Peyer's patch (tissue), 4 donors: ENCODE measurements around the gene PTPN2. TPM values are rescaled to one million over a fixed set of nuclear protein-coding genes. Genes with fewer than 3 reads are reported as not detected.
A peak's percentile ranks its signal among the peaks of the same experiment; 100 is the strongest.

Experiments
- DNase-seq, 3 donors: peaks; one replicate each; pipeline ENCODE4 v3.0.0-alpha.2; 2017 to 2019
- H3K27ac ChIP-seq, 4 donors: fragments of 200-600 bp; sonication (generic); one replicate each; pipeline ENCODE4 v1.5.1; 2016 to 2019
- H3K27me3 ChIP-seq, 2 donors: fragments of 200-600 bp; sonication (generic); one replicate each; pipeline ENCODE4 v1.5.1; 2019
- H3K36me3 ChIP-seq, 3 donors: fragments of 200-600 bp; sonication (generic); one replicate each; pipeline ENCODE4 v1.5.1; 2016 to 2019
- H3K4me1 ChIP-seq, 4 donors: fragments of 200-600 bp; sonication (generic); one replicate each; pipeline ENCODE4 v1.5.1; 2016 to 2019
- H3K4me3 ChIP-seq, 4 donors: fragments of 200-600 bp; sonication (generic); 1 replicate in 3 of 4; 2 replicates in 1 of 4; pipeline ENCODE4 v1.5.1; 2016 to 2019; ENCODE audit warnings: mild to moderate bottlenecking in 1 of 4
- H3K9me3 ChIP-seq, 4 donors: fragments of 200-600 bp; sonication (generic); one replicate each; pipeline ENCODE4 v1.5.1; 2016 to 2019; ENCODE audit warnings: mild to moderate bottlenecking in 1 of 4
- CTCF ChIP-seq, 6 experiments: fragments of 450-650 bp in 4 of 6; fragments of 200-600 bp in 2 of 6; sonication (generic) in 1 of 6; IDR thresholded peaks; one replicate each; pipeline ENCODE4 v1.5.1; 2017 to 2019; ENCODE audit warnings: antibody characterized with exemption in 6 of 6, mild to moderate bottlenecking in 3 of 6, moderate library complexity in 1 of 6
- POLR2A ChIP-seq, 2 donors: fragments of 450-650 bp; IDR thresholded peaks; one replicate each; pipeline ENCODE4 v1.5.1; 2017; ENCODE audit warnings: antibody characterized with exemption in 2 of 2, mild to moderate bottlenecking in 2 of 2, moderate library complexity in 2 of 2
- total RNA-seq, 4 donors: library from RNA; depleted of rRNA; stranded (reverse); fragments of >200 nt; gene quantifications; one replicate each; pipeline ENCODE4 v1.1.0, GENCODE V29; 2016

Gene PTPN2
- total RNA-seq, 4 donors from 2014 or later = 28.9 to 43.7 (median 29.3) TPM

- no peak for TF ChIP-seq POLR2A (IDR thresholded peaks at IDR 0.05)
- no peak for TF ChIP-seq CTCF (IDR thresholded peaks at IDR 0.05)
- peaks cover 0 to 17% (median 0%) of the 10 kb centered on the region in 3 donors for H3K36me3 ChIP-seq
- H3K9me3 ChIP-seq = no peaks in the 10 kb centered on the region
- DNase-seq = peak in 2 of 3 donors; percentile 58 to 79
- H3K27ac ChIP-seq = peak overlapping the region; percentile 69 to 76 (median 74)
- H3K4me1 ChIP-seq = peaks cover 0 to 13% (median 3%) of the 10 kb centered on the region in 4 donors
- H3K27me3 ChIP-seq = no peaks in the 10 kb centered on the region
- H3K4me3 ChIP-seq = peak overlapping the region in 1 of 4 donors; percentile 3
Observed at GRCh38 chr18:12838178-12838634, 45.8 kb downstream of the PTPN2 start.

GRCh38 chr18:12837747-12838146, 46.3 kb downstream of the PTPN2 start:
- H3K9me3 ChIP-seq = no peaks in the 10 kb centered on the region
- no peaks in the 10 kb centered on the region for H3K27me3 ChIP-seq
- no peak for TF ChIP-seq CTCF (IDR thresholded peaks at IDR 0.05)
- TF ChIP-seq POLR2A (IDR thresholded peaks at IDR 0.05) = no peak
- H3K36me3 ChIP-seq = peaks cover 0 to 17% (median 0%) of the 10 kb centered on the region in 3 donors
- peak overlapping the region in 3 of 4 donors; percentile 69 to 75 (median 72) for H3K27ac ChIP-seq
- H3K4me1 ChIP-seq = peaks cover 0 to 13% (median 3%) of the 10 kb centered on the region in 4 donors
- DNase-seq = no peak
- no peak overlapping the region for H3K4me3 ChIP-seq

DNA sequence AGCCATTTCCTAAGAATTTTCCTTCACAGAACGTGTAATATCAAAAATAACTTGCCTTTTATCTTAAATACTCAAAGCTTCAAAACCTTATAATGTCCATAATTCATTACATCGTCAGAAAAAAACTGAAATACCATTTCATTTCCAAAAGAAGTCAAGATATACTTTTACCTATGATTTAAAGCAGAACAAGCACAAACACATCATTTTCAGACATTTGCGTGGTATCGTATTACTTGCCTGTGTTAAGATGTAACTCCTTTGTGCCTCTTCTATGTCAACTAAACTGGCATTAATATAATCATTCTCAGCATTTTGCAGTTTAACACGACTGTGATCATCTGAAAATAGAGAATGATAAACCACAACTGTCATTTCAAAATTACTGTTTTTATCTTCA, 47.5 kb downstream of the PTPN2 start:
- Histone ChIP-seq H3K4me3 (no peak overlapping the region), H3K9me3 (no peaks in the 10 kb centered on the region), H3K4me1 (peaks cover 0 to 13% (median 3%) of the 10 kb centered on the region in 4 donors), H3K27ac (no peak overlapping the region), H3K36me3 (peaks cover 0 to 17% (median 0%) of the 10 kb centered on the region in 3 donors), H3K27me3 (no peaks in the 10 kb centered on the region)
- TF ChIP-seq CTCF (IDR thresholded peaks at IDR 0.05) (no peak), POLR2A (IDR thresholded peaks at IDR 0.05) (no peak)
- DNase-seq = no peak

GRCh38 chr18:12828116-12829051, 55.7 kb downstream of the PTPN2 start:
- no peak overlapping the region for H3K4me3 ChIP-seq
- H3K4me1 ChIP-seq = no peaks in the 10 kb centered on the region
- H3K36me3 ChIP-seq = peaks cover 0 to 44% (median 0%) of the 10 kb centered on the region in 3 donors
- no peak for DNase-seq
- H3K27ac ChIP-seq = no peak overlapping the region
- no peak for TF ChIP-seq POLR2A (IDR thresholded peaks at IDR 0.05)
- H3K9me3 ChIP-seq = no peaks in the 10 kb centered on the region
- H3K27me3 ChIP-seq = no peaks in the 10 kb centered on the region

DNA sequence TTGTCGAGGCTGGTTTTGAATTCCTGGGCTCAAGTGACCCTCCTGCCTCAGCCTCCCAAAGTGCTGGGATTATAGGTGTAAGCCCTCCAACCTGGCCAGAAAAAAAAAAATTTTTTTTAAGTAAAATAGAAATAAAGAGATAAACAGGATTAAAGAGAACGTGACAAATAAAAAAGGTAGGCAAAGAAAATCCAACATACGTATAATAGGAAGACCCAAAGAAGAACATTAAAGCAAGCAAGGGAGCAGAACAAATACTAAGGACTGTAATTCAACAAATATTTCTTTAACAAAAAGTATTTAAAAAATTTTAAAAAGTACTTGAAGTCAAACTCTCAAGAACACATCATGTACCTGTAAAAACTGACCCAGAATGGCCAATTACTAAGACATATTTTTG, 56.4 kb downstream of the PTPN2 start:
- Histone ChIP-seq H3K36me3 (peaks cover 0 to 45% (median 0%) of the 10 kb centered on the region in 3 donors), H3K4me1 (no peaks in the 10 kb centered on the region), H3K27me3 (no peaks in the 10 kb centered on the region), H3K9me3 (no peaks in the 10 kb centered on the region), H3K4me3 (no peak overlapping the region), H3K27ac (no peak overlapping the region)
- DNase-seq = no peak
- TF ChIP-seq POLR2A (IDR thresholded peaks at IDR 0.05) = no peak
- no peak for TF ChIP-seq CTCF (IDR thresholded peaks at IDR 0.05)

DNA sequence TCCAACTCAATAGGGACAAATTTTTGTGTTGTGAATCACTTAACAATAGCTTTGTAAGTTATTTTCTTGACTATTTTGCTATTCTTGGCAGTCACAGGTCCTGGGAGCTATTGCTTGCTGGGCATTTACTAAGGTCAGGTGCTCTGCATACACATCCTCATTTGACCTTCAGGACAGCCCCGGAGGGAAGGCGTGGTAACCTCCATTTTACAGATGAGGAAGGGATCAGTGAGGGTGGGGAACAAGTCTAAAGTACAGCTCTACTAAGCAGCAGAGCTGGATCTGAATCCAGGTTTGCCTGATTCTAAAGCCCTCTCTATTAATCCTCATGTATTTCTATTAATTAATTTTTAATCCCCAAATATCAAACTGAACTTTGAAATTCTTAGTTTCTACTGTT, 58.8 kb downstream of the PTPN2 start:
- H3K27me3 ChIP-seq = no peaks in the 10 kb centered on the region

More for the DNA sequence above, 58.8 kb downstream of the PTPN2 start:
- no peaks in the 10 kb centered on the region for H3K9me3 ChIP-seq
- TF ChIP-seq POLR2A (IDR thresholded peaks at IDR 0.05) (no peak), CTCF (IDR thresholded peaks at IDR 0.05) (no peak)
- H3K4me3 ChIP-seq = no peak overlapping the region
- no peak overlapping the region for H3K27ac ChIP-seq
- no peak for DNase-seq
- H3K36me3 ChIP-seq = peaks cover 0 to 38% (median 0%) of the 10 kb centered on the region in 3 donors
- H3K4me1 ChIP-seq = no peaks in the 10 kb centered on the region
